ENCODE measurements around the gene CNTN4.

CNTN4 gene

DNA sequence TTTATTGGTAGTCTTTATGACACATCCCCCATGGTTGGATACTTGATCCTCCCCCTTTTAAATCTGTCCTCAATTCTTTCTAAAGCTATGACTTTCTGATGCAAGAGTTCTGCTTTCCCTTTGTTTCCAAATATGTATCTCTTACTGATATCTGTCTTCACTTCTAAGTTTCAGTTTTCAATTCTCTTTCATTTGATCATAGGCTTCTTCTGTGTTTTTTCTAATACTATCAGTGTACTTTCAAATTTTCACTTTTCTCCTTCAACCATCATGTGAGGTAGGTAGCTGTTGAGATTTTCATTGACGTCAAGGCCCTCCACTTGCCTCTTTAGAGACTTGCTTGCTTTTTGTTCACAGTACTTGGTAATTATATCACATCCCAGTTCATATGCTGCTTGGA lies 436.5 kb downstream of the CNTN4 start:
- peak; percentile 1 for DNase-seq (ENCODE audit: low spot score)
- in situ Hi-C loops (cut with MboI; ENCODE audit: low sequenced_read_pairs, unreplicated experiment): no loop called here
- TF ChIP-seq, protein P1, sequence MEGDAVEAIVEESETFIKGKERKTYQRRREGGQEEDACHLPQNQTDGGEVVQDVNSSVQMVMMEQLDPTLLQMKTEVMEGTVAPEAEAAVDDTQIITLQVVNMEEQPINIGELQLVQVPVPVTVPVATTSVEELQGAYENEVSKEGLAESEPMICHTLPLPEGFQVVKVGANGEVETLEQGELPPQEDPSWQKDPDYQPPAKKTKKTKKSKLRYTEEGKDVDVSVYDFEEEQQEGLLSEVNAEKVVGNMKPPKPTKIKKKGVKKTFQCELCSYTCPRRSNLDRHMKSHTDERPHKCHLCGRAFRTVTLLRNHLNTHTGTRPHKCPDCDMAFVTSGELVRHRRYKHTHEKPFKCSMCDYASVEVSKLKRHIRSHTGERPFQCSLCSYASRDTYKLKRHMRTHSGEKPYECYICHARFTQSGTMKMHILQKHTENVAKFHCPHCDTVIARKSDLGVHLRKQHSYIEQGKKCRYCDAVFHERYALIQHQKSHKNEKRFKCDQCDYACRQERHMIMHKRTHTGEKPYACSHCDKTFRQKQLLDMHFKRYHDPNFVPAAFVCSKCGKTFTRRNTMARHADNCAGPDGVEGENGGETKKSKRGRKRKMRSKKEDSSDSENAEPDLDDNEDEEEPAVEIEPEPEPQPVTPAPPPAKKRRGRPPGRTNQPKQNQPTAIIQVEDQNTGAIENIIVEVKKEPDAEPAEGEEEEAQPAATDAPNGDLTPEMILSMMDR (IDR thresholded peaks at IDR 0.05; ENCODE audit: borderline replicate concordance, control extremely low read depth, extremely low read depth, insufficient read depth, missing control alignments): no peak

DNA sequence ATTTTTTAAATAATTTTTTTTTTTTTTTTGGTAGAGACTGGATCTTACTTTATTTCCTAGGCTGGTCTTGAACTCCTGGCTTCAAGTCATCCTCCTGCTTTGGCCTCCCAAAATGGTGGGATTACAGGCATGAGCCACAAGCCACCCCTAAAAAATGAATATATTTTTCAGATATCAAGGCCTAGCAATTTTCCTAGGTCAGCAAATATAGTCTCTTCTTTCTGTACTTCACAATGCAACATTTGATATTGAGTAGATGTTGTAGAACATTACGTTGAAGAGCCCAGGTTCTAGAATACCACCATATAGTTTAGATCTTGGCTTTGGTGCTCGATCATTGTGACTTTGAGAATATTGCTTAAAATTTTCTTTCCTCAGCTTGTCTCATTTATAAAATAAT lies 437.9 kb downstream of the CNTN4 start:
- TF ChIP-seq, protein P1 (IDR thresholded peaks at IDR 0.05; ENCODE audit: borderline replicate concordance, control extremely low read depth, extremely low read depth, insufficient read depth, missing control alignments): no peak
- in situ Hi-C loops (cut with MboI; ENCODE audit: low sequenced_read_pairs, unreplicated experiment): no loop called here
- DNase-seq (ENCODE audit: low spot score): no peak

DNA sequence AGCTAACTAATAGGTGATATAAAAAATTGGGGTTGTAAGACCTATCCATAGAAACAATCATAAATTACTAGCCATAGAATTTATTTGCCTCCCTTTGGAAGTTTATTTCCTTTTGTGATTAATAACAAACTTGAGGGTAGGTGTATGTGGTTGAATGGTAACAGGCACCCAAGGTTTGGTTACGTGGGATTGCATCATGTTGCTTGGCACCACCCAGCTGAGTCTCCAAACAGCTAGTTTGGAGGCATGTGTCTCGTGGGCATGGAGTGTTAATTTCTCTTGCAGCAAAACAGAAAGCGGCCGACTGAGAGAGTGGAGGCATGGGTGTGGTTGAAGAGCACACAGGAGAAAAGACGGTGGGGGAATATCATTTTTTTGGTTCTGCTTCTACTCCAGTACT lies 441.4 kb downstream of the CNTN4 start:
- in situ Hi-C loops (cut with MboI; ENCODE audit: low sequenced_read_pairs, unreplicated experiment): no loop called here
- no peak for DNase-seq (ENCODE audit: low spot score)
- TF ChIP-seq, protein P1 (IDR thresholded peaks at IDR 0.05; ENCODE audit: borderline replicate concordance, control extremely low read depth, extremely low read depth, insufficient read depth, missing control alignments): no peak

DNA sequence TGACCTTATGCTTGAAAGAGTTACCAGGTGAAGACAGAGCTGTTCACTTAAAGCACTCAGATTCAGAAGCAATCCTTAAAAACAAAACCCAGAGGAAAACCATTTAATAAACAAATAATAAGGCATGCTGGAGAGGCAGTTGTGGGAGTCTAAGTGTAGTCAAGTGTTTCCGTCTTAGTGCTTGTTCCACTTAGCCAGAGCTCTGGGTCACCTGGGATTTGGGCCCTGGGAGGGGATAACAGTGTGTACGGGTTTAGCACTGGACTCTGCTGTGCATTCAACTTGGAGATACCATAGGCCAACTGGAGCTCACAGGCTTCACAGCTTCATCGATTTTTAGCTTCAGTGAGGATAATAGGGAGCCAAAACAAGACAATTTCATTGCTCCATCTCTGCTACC lies 444.6 kb downstream of the CNTN4 start:
- DNase-seq (ENCODE audit: low spot score): no peak
- TF ChIP-seq, protein P1 (IDR thresholded peaks at IDR 0.05; ENCODE audit: borderline replicate concordance, control extremely low read depth, extremely low read depth, insufficient read depth, missing control alignments): no peak
- in situ Hi-C loops (cut with MboI; ENCODE audit: low sequenced_read_pairs, unreplicated experiment): no loop called here

DNA sequence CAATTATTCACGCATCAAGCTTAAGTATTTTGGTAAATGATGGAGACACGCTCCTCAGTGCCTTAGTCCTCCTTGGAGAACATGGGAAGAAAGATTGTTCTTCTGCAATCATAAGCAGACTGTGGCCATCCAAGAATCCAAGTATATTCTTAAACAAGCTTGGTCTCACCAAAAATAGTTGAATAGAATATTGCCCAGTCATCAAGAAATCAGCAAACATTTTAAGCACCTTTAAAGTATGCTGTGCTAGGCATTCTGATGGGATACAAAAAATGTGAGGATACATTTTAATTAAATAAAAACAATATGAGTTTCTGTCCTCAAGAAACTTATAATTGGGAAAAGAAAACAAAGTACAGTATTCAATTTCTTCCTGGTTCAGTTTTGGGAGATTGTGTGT lies 445.5 kb downstream of the CNTN4 start:
- TF ChIP-seq, protein P1 (IDR thresholded peaks at IDR 0.05; ENCODE audit: borderline replicate concordance, control extremely low read depth, extremely low read depth, insufficient read depth, missing control alignments): no peak
- in situ Hi-C loops (cut with MboI; ENCODE audit: low sequenced_read_pairs, unreplicated experiment): no loop called here
- no peak for DNase-seq (ENCODE audit: low spot score)

DNA sequence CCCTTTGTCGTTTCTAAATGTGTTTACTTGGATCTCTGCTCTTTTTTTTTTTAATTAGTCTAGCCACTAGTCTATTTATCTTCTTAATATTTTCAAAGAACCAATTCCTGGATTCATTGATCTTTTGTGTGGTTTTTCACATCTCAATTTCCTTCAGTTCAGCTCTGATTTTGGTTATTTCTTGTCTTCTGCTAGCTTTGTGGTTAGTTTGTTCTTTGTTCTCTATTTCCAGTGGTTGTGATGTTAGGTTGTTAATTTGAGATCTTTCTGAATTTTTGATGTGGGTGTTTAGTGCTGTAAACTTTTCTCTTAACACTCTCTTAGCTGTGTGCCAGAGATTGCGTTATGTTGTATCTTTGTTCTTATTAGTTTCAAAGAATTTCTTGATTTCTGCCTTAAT lies 446.1 kb downstream of the CNTN4 start:
- no peak for DNase-seq (ENCODE audit: low spot score)
- in situ Hi-C loops (cut with MboI; ENCODE audit: low sequenced_read_pairs, unreplicated experiment): no loop called here
- TF ChIP-seq, protein P1 (IDR thresholded peaks at IDR 0.05; ENCODE audit: borderline replicate concordance, control extremely low read depth, extremely low read depth, insufficient read depth, missing control alignments): no peak

DNA sequence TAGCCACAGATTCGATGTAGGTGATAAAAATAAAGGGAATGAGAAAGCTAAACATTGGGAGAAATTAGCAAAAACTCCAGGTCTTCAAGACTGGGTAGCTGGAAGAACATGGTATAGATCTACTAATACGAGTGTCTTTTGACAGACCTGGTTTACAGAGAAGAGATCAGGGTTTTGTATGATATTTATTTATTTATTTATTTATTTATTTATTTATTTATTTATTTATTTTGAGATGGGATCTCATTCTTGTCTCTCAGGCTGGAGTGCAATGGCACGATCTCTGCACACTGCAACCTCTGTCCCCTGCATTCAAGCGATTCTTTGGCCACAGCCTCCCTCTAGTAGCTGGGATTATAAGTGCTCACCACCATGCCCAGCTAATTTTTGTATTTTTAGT lies 448.4 kb downstream of the CNTN4 start:
- no peak for DNase-seq (ENCODE audit: low spot score)
- in situ Hi-C loops (cut with MboI; ENCODE audit: low sequenced_read_pairs, unreplicated experiment): no loop called here
- TF ChIP-seq, protein P1 (IDR thresholded peaks at IDR 0.05; ENCODE audit: borderline replicate concordance, control extremely low read depth, extremely low read depth, insufficient read depth, missing control alignments): no peak
